Neural crest cell (in vitro differentiated cells): ENCODE results near the gene PDGFD. TPM values are rescaled to one million over a fixed set of nuclear protein-coding genes. Genes with fewer than 3 reads are reported as not detected.

ENCODE experiments used
- DNase-seq: peaks from one replicate; pipeline ENCODE4 v3.0.0; 2021; ENCODE audit warnings: low read depth, mixed read lengths, low spot score
- H3K27ac Mint-ChIP-seq: one replicate; pipeline ENCODE4 v1.8.0; 2021; ENCODE audit warnings: mild to moderate bottlenecking, mixed read lengths; ENCODE audit not compliant: unreplicated experiment
- H3K27me3 Mint-ChIP-seq: 2 replicates; pipeline ENCODE4 v1.8.0; 2021; ENCODE audit warnings: low read depth, mild to moderate bottlenecking, mixed read lengths
- H3K36me3 Mint-ChIP-seq: 2 replicates; pipeline ENCODE4 v1.8.0; 2021; ENCODE audit warnings: low read depth, mild to moderate bottlenecking, mixed read lengths
- H3K4me1 Mint-ChIP-seq: 2 replicates; pipeline ENCODE4 v1.8.0; 2021; ENCODE audit warnings: mixed read lengths
- H3K4me3 Mint-ChIP-seq: one replicate; pipeline ENCODE4 v1.8.0; 2021; ENCODE audit warnings: mild to moderate bottlenecking, mixed read lengths
- H3K9me3 Mint-ChIP-seq: 2 replicates; pipeline ENCODE4 v1.8.0; 2021; ENCODE audit warnings: mixed read lengths
- CTCF ChIP-seq: fragments of 200-600 bp; sonication (generic); conservative IDR thresholded peaks from 2 replicates; pipeline ENCODE4 v1.5.0; 2021; ENCODE audit warnings: antibody characterized with exemption, mild to moderate bottlenecking
- total RNA-seq: library from RNA; stranded (reverse); gene quantifications from 2 replicates; pipeline ENCODE4 v1.2.1, GENCODE V29; 2021

PDGFD gene
- total RNA-seq, 1 donor from 2014 or later, result 3.4 TPM

GRCh38 chr11:104095791-104096190 lies 68.2 kb downstream of the PDGFD start:
- no peak for DNase-seq
- Mint-ChIP-seq H3K27me3 (no peaks in the 10 kb centered on the region), H3K4me1 (no peaks in the 10 kb centered on the region), H3K36me3 (no peaks in the 10 kb centered on the region), H3K4me3 (no peak overlapping the region), H3K27ac (no peak overlapping the region), H3K9me3 (no peaks in the 10 kb centered on the region)
- no peak for TF ChIP-seq CTCF

GRCh38 chr11:104094576-104094975 lies 69.4 kb downstream of the PDGFD start:
- no peaks in the 10 kb centered on the region for H3K36me3 Mint-ChIP-seq
- H3K9me3 Mint-ChIP-seq, result no peaks in the 10 kb centered on the region
- H3K27ac Mint-ChIP-seq, result no peak overlapping the region
- H3K4me3 Mint-ChIP-seq, result no peak overlapping the region
- H3K27me3 Mint-ChIP-seq, result no peaks in the 10 kb centered on the region
- no peaks in the 10 kb centered on the region for H3K4me1 Mint-ChIP-seq
- TF ChIP-seq CTCF, result no peak
- DNase-seq, result no peak

- no peaks in the 10 kb centered on the region for H3K36me3 Mint-ChIP-seq
- H3K4me1 Mint-ChIP-seq, result no peaks in the 10 kb centered on the region
- H3K9me3 Mint-ChIP-seq, result no peaks in the 10 kb centered on the region
- no peak for DNase-seq
- no peaks in the 10 kb centered on the region for H3K27me3 Mint-ChIP-seq
- TF ChIP-seq CTCF, result no peak
- H3K27ac Mint-ChIP-seq, result no peak overlapping the region
- no peak overlapping the region for H3K4me3 Mint-ChIP-seq
Observed at GRCh38 chr11:104093426-104094280, 70.3 kb downstream of the PDGFD start.

- Mint-ChIP-seq H3K4me3 (no peak overlapping the region), H3K27me3 (no peaks in the 10 kb centered on the region), H3K9me3 (no peaks in the 10 kb centered on the region), H3K4me1 (no peaks in the 10 kb centered on the region), H3K36me3 (no peaks in the 10 kb centered on the region), H3K27ac (no peak overlapping the region)
- DNase-seq, result no peak
- TF ChIP-seq CTCF, result no peak
Observed at GRCh38 chr11:104092744-104093143, 71.2 kb downstream of the PDGFD start.

- H3K27ac Mint-ChIP-seq, result no peak overlapping the region
- H3K4me1 Mint-ChIP-seq, result no peaks in the 10 kb centered on the region
- no peak for DNase-seq
- no peaks in the 10 kb centered on the region for H3K27me3 Mint-ChIP-seq
- no peak overlapping the region for H3K4me3 Mint-ChIP-seq
- TF ChIP-seq CTCF, result no peak
- H3K9me3 Mint-ChIP-seq, result no peaks in the 10 kb centered on the region
- H3K36me3 Mint-ChIP-seq, result no peaks in the 10 kb centered on the region
Observed at GRCh38 chr11:104091281-104092096, 72.5 kb downstream of the PDGFD start.
